HEK293 (cell line): ENCODE results near the gene FBXL13.

Source experiments
- TF ChIP-seq, protein P1 (sequence below): fragments of 450-650 bp; formaldehyde crosslinking; IDR thresholded peaks from 2 replicates; pipeline ENCODE4 v1.5.1; 2016; ENCODE audit warnings: missing biosample characterization, missing genetic modification characterization
- TF ChIP-seq, protein P2 (sequence below): IDR thresholded peaks from 2 replicates; pipeline ENCODE4 v1.6.1; 2011; ENCODE audit warnings: mild to moderate bottlenecking, low read depth, low read length, borderline replicate concordance

DNA sequence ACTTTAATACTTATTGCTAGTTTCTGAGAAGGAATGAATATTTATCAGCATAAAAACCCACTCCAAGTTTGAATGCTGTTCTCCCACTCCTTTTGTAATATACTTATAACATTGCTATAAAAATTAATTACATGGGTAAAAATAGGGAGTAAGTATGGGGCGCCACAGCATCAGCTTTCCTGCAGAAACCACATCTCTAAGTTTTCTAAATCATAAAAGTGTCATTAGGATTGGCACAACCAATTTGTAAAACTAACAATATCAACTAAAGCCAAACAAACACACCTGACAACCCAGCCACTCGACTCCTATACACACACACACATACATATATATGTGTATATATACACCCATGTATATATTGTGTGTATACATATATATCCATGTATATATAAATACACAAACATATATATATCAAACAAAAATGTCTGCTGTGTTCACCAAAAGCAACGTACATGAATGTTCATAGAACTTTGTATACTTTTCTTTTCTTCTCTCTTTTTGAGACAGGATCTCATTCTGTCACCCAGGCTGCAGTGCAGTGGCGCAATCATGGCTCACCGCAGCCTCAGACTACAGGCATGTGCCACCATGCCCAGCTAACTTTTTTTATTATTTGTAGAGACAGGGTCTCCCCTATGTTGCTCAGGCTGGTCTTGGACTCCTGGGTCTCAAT is 176.6 kb downstream of the FBXL13 start:
- TF ChIP-seq, protein P1, sequence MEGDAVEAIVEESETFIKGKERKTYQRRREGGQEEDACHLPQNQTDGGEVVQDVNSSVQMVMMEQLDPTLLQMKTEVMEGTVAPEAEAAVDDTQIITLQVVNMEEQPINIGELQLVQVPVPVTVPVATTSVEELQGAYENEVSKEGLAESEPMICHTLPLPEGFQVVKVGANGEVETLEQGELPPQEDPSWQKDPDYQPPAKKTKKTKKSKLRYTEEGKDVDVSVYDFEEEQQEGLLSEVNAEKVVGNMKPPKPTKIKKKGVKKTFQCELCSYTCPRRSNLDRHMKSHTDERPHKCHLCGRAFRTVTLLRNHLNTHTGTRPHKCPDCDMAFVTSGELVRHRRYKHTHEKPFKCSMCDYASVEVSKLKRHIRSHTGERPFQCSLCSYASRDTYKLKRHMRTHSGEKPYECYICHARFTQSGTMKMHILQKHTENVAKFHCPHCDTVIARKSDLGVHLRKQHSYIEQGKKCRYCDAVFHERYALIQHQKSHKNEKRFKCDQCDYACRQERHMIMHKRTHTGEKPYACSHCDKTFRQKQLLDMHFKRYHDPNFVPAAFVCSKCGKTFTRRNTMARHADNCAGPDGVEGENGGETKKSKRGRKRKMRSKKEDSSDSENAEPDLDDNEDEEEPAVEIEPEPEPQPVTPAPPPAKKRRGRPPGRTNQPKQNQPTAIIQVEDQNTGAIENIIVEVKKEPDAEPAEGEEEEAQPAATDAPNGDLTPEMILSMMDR (tag by site-specific recombination) = no peak
- TF ChIP-seq, protein P2, sequence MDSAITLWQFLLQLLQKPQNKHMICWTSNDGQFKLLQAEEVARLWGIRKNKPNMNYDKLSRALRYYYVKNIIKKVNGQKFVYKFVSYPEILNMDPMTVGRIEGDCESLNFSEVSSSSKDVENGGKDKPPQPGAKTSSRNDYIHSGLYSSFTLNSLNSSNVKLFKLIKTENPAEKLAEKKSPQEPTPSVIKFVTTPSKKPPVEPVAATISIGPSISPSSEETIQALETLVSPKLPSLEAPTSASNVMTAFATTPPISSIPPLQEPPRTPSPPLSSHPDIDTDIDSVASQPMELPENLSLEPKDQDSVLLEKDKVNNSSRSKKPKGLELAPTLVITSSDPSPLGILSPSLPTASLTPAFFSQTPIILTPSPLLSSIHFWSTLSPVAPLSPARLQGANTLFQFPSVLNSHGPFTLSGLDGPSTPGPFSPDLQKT = no peak
